C4-2B (cell line): ENCODE results near the gene SRBD1.

Experiments used
- CTCF ChIP-seq: fragments of 450-650 bp; conservative IDR thresholded peaks from 2 replicates; pipeline ENCODE4 v1.5.1; 2017; ENCODE audit warnings: mild to moderate bottlenecking
- ZFX ChIP-seq: fragments of 450-650 bp; IDR thresholded peaks from 2 replicates; pipeline ENCODE4 v1.6.1; 2017

GRCh38 chr2:45571940-45572339 is 39.1 kb downstream of the SRBD1 start:
- no peak for TF ChIP-seq CTCF
- TF ChIP-seq ZFX, result no peak
